KBM-7 (cell line): Measurements from ENCODE around the gene AREG.

Experiments used
- DNase-seq: peaks from one replicate; pipeline ENCODE4 v3.0.0-alpha.2; 2015
- in situ Hi-C: fragments of 300-500 bp; cut with MboI; formaldehyde crosslinking; loops from 2 replicates; pipeline ENCODE4 v1.14.3; 2020; ENCODE audit warnings: low sequenced_read_pairs, low pct_unique_long_range_greater_than_20kb, mixed read lengths

The AREG gene

GRCh38 chr4:74490736-74491135, 45.8 kb downstream of the AREG start:
- in situ Hi-C loops: no loop called here

GRCh38 chr4:74499986-74500781, 55.2 kb downstream of the AREG start:
- in situ Hi-C loops: no loop called here
- no peak for DNase-seq

More at GRCh38 chr4:74490736-74491135, 45.8 kb downstream of the AREG start:
- no peak for DNase-seq

GRCh38 chr4:74501579-74501978, 56.6 kb downstream of the AREG start:
- in situ Hi-C loops: no loop called here
- DNase-seq: no peak

- no peak for DNase-seq
- in situ Hi-C loops: no loop called here
Measured at GRCh38 chr4:74503580-74503979, 58.6 kb downstream of the AREG start.

- in situ Hi-C loops: no loop called here
Measured at GRCh38 chr4:74504212-74504611, 59.3 kb downstream of the AREG start.

More at GRCh38 chr4:74504212-74504611, 59.3 kb downstream of the AREG start:
- DNase-seq: no peak
